SK-N-SH treated with all-trans-retinoic acid at 6 μM for 48 hours (cell line): ENCODE results near the gene SYNE2.

Experiments used
- ATAC-seq: fragments of 200-7000 bp; cut with Tn5 transposase; 3 replicates; pipeline ENCODE4 v1.9.1; 2020; ENCODE audit warnings: mild to moderate bottlenecking, moderate library complexity
- ARNTL ChIP-seq: fragments of 450-650 bp; formaldehyde crosslinking; IDR thresholded peaks from 2 replicates; pipeline ENCODE4 v1.5.0; 2020; ENCODE audit warnings: low read depth, mild to moderate bottlenecking, moderate library complexity, borderline replicate concordance
- BACH2 ChIP-seq: fragments of 250-450 bp; sonication (Bioruptor Pico); IDR thresholded peaks from 2 replicates; pipeline ENCODE4 v1.9.0; 2021; ENCODE audit warnings: mild to moderate bottlenecking, borderline replicate concordance
- CREB5 ChIP-seq: fragments of 250-450 bp; sonication (Bioruptor Pico); IDR thresholded peaks from 2 replicates; pipeline ENCODE4 v1.5.1; 2020; ENCODE audit warnings: low read depth, mild to moderate bottlenecking, moderate library complexity
- CSDC2 ChIP-seq: fragments of 250-450 bp; sonication (Bioruptor Pico); IDR thresholded peaks from 2 replicates; pipeline ENCODE4 v1.5.0; 2020; ENCODE audit warnings: mild to moderate bottlenecking, moderate library complexity
- CSRNP3 ChIP-seq: fragments of 250-450 bp; sonication (Bioruptor Pico); IDR thresholded peaks from 2 replicates; pipeline ENCODE4 v1.5.1; 2021; ENCODE audit warnings: mild to moderate bottlenecking, moderate library complexity
- ESRRG ChIP-seq: fragments of 250-450 bp; sonication (Bioruptor Pico); IDR thresholded peaks from 2 replicates; pipeline ENCODE4 v1.6.1; 2021; ENCODE audit warnings: mild to moderate bottlenecking
- GLIS3 ChIP-seq: fragments of 250-450 bp; sonication (Bioruptor Pico); IDR thresholded peaks from 2 replicates; pipeline ENCODE4 v1.5.0; 2020; ENCODE audit warnings: mild to moderate bottlenecking, moderate library complexity
- ISL1 ChIP-seq: fragments of 250-450 bp; sonication (Bioruptor Pico); IDR thresholded peaks from 2 replicates; pipeline ENCODE4 v2.1.2; 2022; ENCODE audit warnings: mild to moderate bottlenecking, moderate library complexity
- OSR1 ChIP-seq: fragments of 250-450 bp; sonication (Bioruptor Pico); IDR thresholded peaks from 2 replicates; pipeline ENCODE4 v1.8.0; 2022; ENCODE audit warnings: moderate library complexity, mild to moderate bottlenecking, inconsistent platforms
- PATZ1 ChIP-seq: fragments of 250-450 bp; sonication (Bioruptor Pico); IDR thresholded peaks from 2 replicates; pipeline ENCODE4 v1.8.0; 2020; ENCODE audit warnings: mild to moderate bottlenecking, moderate library complexity, borderline replicate concordance
- POU6F1 ChIP-seq: fragments of 250-450 bp; sonication (Bioruptor Pico); IDR thresholded peaks from 2 replicates; pipeline ENCODE4 v1.8.0; 2021; ENCODE audit warnings: low read depth, mild to moderate bottlenecking, moderate library complexity, borderline replicate concordance
- PPARA ChIP-seq: fragments of 250-450 bp; sonication (Bioruptor Pico); IDR thresholded peaks from 2 replicates; pipeline ENCODE4 v1.5.0; 2020; ENCODE audit warnings: mild to moderate bottlenecking, borderline replicate concordance
- RARB ChIP-seq: fragments of 250-450 bp; sonication (Bioruptor Pico); IDR thresholded peaks from 2 replicates; pipeline ENCODE4 v1.8.0; 2021; ENCODE audit warnings: mild to moderate bottlenecking, moderate library complexity
- SNAI2 ChIP-seq: fragments of 250-450 bp; sonication (Bioruptor Pico); IDR thresholded peaks from 2 replicates; pipeline ENCODE4 v1.5.0; 2020; ENCODE audit warnings: mild to moderate bottlenecking, moderate library complexity
- TCF4 ChIP-seq: fragments of 250-450 bp; sonication (Bioruptor Pico); IDR thresholded peaks from 2 replicates; pipeline ENCODE4 v1.8.0; 2021; ENCODE audit warnings: mild to moderate bottlenecking, moderate library complexity, borderline replicate concordance
- ZC3H10 ChIP-seq: fragments of 250-450 bp; sonication (Bioruptor Pico); IDR thresholded peaks from 2 replicates; pipeline ENCODE4 v1.5.1; 2021; ENCODE audit warnings: mild to moderate bottlenecking, moderate library complexity
- ZFP3 ChIP-seq: fragments of 250-450 bp; sonication (Bioruptor Pico); IDR thresholded peaks from 2 replicates; pipeline ENCODE4 v1.5.0; 2020; ENCODE audit warnings: mild to moderate bottlenecking, moderate library complexity
- ZNF565 ChIP-seq: fragments of 450-650 bp; formaldehyde crosslinking; conservative IDR thresholded peaks from 2 replicates; pipeline ENCODE4 v1.5.0; 2020; ENCODE audit warnings: low read depth, mild to moderate bottlenecking, moderate library complexity
- ZNF70 ChIP-seq: fragments of 450-650 bp; formaldehyde crosslinking; IDR thresholded peaks from 2 replicates; pipeline ENCODE4 v1.5.0; 2020; ENCODE audit warnings: mild to moderate bottlenecking, moderate library complexity
- ZNF8 ChIP-seq: fragments of 450-650 bp; formaldehyde crosslinking; IDR thresholded peaks from 2 replicates; pipeline ENCODE4 v1.5.0; 2020; ENCODE audit warnings: mild to moderate bottlenecking, moderate library complexity
- TF ChIP-seq, protein P1 (sequence below): fragments of 250-450 bp; sonication (Bioruptor Pico); IDR thresholded peaks from 2 replicates; pipeline ENCODE4 v1.5.0; 2020; ENCODE audit warnings: mild to moderate bottlenecking, moderate library complexity

The SYNE2 gene

GRCh38 chr14:64184103-64184729, 331.4 kb downstream of the SYNE2 start:
- TF ChIP-seq GLIS3 (no peak), ZNF70 (no peak), SNAI2 (no peak), PATZ1 (CRISPR knock-in tag) (no peak), CSDC2 (no peak), ZNF565 (CRISPR knock-in tag) (no peak), ARNTL (CRISPR knock-in tag) (no peak), ZNF8 (CRISPR knock-in tag) (no peak), POU6F1 (CRISPR knock-in tag) (no peak), ISL1 (CRISPR knock-in tag) (no peak), BACH2 (no peak), ESRRG (no peak), CREB5 (CRISPR knock-in tag) (no peak), RARB (no peak), TCF4 (CRISPR knock-in tag) (no peak)
- TF ChIP-seq, protein P1, sequence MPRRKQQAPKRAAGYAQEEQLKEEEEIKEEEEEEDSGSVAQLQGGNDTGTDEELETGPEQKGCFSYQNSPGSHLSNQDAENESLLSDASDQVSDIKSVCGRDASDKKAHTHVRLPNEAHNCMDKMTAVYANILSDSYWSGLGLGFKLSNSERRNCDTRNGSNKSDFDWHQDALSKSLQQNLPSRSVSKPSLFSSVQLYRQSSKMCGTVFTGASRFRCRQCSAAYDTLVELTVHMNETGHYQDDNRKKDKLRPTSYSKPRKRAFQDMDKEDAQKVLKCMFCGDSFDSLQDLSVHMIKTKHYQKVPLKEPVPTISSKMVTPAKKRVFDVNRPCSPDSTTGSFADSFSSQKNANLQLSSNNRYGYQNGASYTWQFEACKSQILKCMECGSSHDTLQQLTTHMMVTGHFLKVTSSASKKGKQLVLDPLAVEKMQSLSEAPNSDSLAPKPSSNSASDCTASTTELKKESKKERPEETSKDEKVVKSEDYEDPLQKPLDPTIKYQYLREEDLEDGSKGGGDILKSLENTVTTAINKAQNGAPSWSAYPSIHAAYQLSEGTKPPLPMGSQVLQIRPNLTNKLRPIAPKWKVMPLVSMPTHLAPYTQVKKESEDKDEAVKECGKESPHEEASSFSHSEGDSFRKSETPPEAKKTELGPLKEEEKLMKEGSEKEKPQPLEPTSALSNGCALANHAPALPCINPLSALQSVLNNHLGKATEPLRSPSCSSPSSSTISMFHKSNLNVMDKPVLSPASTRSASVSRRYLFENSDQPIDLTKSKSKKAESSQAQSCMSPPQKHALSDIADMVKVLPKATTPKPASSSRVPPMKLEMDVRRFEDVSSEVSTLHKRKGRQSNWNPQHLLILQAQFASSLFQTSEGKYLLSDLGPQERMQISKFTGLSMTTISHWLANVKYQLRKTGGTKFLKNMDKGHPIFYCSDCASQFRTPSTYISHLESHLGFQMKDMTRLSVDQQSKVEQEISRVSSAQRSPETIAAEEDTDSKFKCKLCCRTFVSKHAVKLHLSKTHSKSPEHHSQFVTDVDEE (CRISPR knock-in tag): no peak

GRCh38 chr14:64185184-64185583, 332.4 kb downstream of the SYNE2 start:
- no peak for ATAC-seq
- no peak for TF ChIP-seq ZFP3
- no peak for TF ChIP-seq ISL1 (CRISPR knock-in tag)

More at GRCh38 chr14:64184103-64184729, 331.4 kb downstream of the SYNE2 start:
- ATAC-seq: no peak

DNA sequence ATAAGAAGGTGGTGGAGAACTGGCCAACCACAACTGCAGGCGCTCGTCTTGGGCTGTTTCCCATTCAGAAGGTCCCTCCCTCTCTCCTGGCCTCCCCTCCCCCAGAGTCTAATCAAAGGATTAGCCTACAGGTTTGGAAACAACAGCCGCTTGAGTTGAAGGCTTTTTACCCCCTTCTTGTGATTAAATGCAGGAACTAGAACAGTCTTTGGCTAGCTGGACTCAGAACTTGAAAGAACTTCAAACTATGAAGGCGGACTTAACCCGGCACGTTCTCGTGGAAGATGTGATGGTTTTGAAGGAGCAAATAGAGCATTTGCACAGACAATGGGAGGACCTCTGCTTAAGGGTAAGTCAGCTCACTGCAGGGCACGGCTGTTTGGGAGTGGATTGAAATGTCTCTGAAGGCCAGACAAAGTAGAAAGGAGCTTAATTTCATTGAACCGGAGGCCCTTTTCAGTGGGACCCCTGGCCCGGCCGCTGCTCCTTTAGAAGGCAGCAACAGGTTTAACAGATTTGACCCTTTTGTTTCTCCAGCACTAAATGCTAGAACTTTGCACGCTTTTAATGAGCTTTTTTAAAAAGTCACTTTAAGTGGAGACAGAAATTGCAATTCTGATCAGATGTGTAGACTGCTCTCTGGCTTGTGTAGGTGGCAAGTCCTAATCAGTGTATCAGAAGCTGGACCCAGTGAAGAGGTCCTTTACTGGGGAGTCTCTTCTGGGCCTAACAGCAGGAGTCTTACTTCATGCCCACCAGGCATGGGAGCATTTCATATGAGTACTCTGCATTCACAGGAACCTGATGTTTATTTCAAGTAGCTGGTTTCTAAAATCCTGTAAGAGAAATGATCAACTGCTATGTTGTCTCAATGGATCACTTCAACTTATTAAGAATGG, 333.7 kb downstream of the SYNE2 start:
- ATAC-seq: no peak
- TF ChIP-seq CSRNP3 (CRISPR knock-in tag) (no peak), CSDC2 (no peak), OSR1 (CRISPR knock-in tag) (no peak), BACH2 (no peak), ISL1 (CRISPR knock-in tag) (no peak), ZFP3 (no peak), ZNF8 (CRISPR knock-in tag) (no peak), TCF4 (CRISPR knock-in tag) (no peak), ZC3H10 (CRISPR knock-in tag) (no peak), CREB5 (CRISPR knock-in tag) (no peak), ZNF565 (CRISPR knock-in tag) (no peak), ARNTL (CRISPR knock-in tag) (no peak), PPARA (no peak)
